ENCODE measurements around the gene TEAD1. TPM values are rescaled to one million over a fixed set of nuclear protein-coding genes. Genes with fewer than 3 reads are reported as not detected.

Gene TEAD1
- total RNA-seq, 1 donor from 2014 or later, result 88.1 TPM

DNA sequence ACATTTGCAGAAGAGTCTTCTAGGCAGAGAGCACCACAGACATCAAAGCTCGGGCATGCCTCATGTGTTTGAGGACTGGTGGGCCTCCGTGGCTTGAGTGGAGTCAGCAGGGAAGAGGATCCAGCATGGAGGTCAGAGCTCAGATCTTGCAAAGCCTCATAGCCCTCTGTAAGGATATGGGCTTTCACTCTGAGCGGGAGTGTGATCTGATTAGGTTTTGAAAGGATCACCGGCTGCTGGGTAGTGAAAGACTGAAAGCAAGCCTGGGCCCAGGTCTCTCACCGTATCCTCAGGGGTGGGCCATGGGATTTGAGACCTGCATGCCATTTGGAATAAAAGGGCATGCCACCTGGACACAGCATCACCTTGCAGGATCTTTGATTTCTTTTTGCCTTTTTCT, 112.7 kb downstream of the TEAD1 start:
- DNase-seq (ENCODE audit: low read depth), result no peak
- TF ChIP-seq, protein P1, sequence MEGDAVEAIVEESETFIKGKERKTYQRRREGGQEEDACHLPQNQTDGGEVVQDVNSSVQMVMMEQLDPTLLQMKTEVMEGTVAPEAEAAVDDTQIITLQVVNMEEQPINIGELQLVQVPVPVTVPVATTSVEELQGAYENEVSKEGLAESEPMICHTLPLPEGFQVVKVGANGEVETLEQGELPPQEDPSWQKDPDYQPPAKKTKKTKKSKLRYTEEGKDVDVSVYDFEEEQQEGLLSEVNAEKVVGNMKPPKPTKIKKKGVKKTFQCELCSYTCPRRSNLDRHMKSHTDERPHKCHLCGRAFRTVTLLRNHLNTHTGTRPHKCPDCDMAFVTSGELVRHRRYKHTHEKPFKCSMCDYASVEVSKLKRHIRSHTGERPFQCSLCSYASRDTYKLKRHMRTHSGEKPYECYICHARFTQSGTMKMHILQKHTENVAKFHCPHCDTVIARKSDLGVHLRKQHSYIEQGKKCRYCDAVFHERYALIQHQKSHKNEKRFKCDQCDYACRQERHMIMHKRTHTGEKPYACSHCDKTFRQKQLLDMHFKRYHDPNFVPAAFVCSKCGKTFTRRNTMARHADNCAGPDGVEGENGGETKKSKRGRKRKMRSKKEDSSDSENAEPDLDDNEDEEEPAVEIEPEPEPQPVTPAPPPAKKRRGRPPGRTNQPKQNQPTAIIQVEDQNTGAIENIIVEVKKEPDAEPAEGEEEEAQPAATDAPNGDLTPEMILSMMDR (IDR thresholded peaks at IDR 0.05; ENCODE audit: insufficient read depth, low read length, poor library complexity, severe bottlenecking), result no peak
- H3K4me3 ChIP-seq (ENCODE audit: low read depth, low read length), result no peak overlapping the region
- no peaks in the 10 kb centered on the region for H3K27me3 ChIP-seq (ENCODE audit: control insufficient read depth, insufficient read depth, low read length)
- H3K36me3 ChIP-seq (ENCODE audit: control insufficient read depth, insufficient read depth, low read length), result no peaks in the 10 kb centered on the region

DNA sequence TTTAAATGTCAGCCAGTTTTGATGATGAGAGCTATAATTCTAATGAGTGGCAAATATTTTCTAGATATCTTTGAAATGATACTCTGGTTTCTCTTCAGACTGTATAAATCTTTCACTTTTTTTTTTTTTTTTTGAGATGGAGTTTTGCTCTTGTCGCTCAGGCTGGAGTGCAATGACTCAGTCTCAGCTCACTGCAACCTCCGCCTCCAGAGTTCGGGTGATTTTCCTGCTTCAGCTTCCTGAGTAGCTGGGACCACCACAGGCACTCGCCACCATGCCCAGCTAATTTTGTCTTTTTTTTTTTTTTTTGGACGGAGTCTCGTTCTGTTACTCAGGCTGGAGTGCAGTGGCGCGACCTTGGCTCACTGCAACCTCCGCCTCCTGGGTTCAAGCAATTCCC, 113.6 kb downstream of the TEAD1 start:
- H3K4me3 ChIP-seq (ENCODE audit: low read depth, low read length), result no peak overlapping the region
- DNase-seq (ENCODE audit: low read depth), result peak; percentile 54
- TF ChIP-seq, protein P1 (IDR thresholded peaks at IDR 0.05; ENCODE audit: insufficient read depth, low read length, poor library complexity, severe bottlenecking), result no peak

DNA sequence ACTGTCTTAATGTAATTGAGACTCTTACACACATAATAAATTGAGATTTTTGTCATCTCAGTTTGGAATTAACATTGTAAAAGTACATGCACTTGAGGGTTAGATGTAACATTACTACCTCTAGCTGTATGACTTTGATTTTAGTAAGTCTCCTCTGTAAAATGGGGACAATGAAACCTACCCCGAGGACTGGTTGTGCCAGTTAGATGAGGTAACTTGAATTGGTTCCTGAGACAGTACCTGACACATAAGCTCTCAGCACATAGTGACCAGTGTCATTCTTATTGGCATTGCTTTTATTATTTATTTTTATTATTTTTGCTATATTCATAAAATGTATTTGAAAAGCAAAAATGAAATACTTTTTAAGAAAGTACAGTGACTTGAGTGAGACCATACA, 114.8 kb downstream of the TEAD1 start:
- Histone ChIP-seq H3K27me3 (ENCODE audit: control insufficient read depth, insufficient read depth, low read length) (no peaks in the 10 kb centered on the region), H3K36me3 (ENCODE audit: control insufficient read depth, insufficient read depth, low read length) (no peaks in the 10 kb centered on the region), H3K4me3 (ENCODE audit: low read depth, low read length) (no peak overlapping the region)
- DNase-seq (ENCODE audit: low read depth), result no peak
- TF ChIP-seq, protein P1 (IDR thresholded peaks at IDR 0.05; ENCODE audit: insufficient read depth, low read length, poor library complexity, severe bottlenecking), result no peak

More for the DNA sequence above, 113.6 kb downstream of the TEAD1 start:
- H3K36me3 ChIP-seq (ENCODE audit: control insufficient read depth, insufficient read depth, low read length), result no peaks in the 10 kb centered on the region
- no peaks in the 10 kb centered on the region for H3K27me3 ChIP-seq (ENCODE audit: control insufficient read depth, insufficient read depth, low read length)

DNA sequence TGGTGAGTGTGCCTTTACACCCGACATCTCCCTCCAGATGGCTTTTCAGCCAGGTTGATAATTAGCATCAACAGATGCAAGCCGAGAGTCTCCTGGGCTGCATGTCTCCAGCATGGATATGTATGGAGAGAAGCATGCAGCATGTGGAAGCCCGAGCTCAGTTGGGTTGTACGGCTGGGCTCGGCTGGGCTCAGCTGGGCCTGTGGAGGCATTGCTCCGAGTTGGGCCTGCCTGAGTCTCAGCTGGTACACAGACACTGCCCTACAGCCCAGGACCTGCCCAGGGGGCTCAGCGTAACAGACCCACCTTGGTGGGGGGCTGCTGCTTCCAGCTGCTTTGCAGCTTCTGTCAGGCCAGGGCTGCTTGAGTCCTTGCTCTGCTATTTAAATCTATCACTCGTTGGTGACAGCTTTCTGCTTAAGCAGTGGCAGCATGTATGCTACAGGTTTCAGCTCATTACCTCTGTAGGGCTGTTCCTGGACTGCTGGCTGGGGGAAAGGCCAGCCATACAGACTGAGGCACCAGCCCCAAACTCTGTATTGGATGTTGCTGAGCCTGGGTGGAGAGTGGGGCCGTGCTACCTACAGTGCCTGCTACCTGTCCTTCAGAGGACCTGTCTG, 115.5 kb downstream of the TEAD1 start:
- Histone ChIP-seq H3K27me3 (ENCODE audit: control insufficient read depth, insufficient read depth, low read length) (no peaks in the 10 kb centered on the region), H3K36me3 (ENCODE audit: control insufficient read depth, insufficient read depth, low read length) (no peaks in the 10 kb centered on the region), H3K4me3 (ENCODE audit: low read depth, low read length) (no peak overlapping the region)
- no peak for DNase-seq (ENCODE audit: low read depth)
- TF ChIP-seq, protein P1 (IDR thresholded peaks at IDR 0.05; ENCODE audit: insufficient read depth, low read length, poor library complexity, severe bottlenecking), result no peak

DNA sequence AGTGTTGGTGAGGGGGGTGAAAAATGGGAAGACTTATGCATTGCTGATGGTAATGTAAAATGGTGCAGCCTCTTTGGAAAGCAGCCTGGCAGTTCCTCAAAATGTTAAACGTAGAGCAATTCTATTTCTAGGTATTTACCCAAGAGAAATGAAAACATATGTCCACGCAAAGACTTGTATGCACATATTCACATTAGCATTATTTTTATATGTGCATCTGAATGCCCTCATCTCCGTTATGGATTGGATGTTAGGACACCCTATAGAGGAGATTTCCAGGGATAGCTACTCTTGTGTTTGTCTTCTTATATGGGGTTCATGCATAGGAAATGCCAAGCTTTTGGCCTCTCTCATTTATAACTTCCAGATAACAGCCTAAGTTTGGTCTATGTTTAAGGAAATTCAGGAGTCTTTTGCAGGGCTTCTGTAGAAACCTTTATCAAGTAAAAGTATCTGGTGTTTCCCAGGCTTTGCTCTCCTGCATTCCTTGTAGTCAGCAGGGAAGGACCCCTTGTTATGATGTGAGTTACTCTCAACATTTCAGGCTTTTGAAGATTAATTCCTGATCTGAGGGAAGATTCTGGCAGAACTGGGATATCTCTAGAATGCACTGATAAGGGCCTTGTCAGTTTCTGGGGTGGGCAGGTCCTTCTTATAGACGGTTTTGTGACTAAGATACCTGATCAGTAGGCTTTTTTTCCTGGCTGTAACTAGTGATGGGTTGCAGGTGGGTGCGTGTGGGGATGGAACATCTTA, 116.8 kb downstream of the TEAD1 start:
- no peak overlapping the region for H3K4me3 ChIP-seq (ENCODE audit: low read depth, low read length)
- no peaks in the 10 kb centered on the region for H3K36me3 ChIP-seq (ENCODE audit: control insufficient read depth, insufficient read depth, low read length)
- no peaks in the 10 kb centered on the region for H3K27me3 ChIP-seq (ENCODE audit: control insufficient read depth, insufficient read depth, low read length)
- DNase-seq (ENCODE audit: low read depth), result no peak
- TF ChIP-seq, protein P1 (IDR thresholded peaks at IDR 0.05; ENCODE audit: insufficient read depth, low read length, poor library complexity, severe bottlenecking), result no peak
